NCI-H69 (cell line): ENCODE measurements around the gene MBP.
"Not testable (repeated sequence)": the region's sequence is repeated elsewhere in the genome, so short reads cannot be mapped to it uniquely, and the experiment has no call there.

Experiments used
- DNase-seq: peaks from one replicate; lab custom pipeline; 2025; lab: John Stamatoyannopoulos, UW

The MBP gene

DNA sequence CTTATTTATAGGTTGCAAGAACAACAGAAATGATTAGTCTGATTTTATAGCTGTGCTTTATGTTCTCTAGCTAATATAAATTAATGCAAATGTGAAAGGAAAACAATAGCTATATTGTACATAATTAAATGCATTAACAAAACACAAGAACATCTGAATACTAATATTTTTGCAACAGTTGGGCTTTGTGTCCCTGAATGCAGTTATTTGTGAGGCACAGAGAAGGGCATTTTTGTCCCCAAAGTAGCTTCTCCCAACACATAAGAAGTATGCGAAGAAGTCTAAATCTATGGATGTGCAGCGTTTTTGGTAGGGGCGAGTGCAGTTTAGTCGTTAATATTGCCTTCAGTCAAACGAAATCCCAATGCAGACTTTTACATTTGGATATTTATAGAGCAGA lies 110.0 kb downstream of the MBP start:
- DNase-seq, result no peak

DNA sequence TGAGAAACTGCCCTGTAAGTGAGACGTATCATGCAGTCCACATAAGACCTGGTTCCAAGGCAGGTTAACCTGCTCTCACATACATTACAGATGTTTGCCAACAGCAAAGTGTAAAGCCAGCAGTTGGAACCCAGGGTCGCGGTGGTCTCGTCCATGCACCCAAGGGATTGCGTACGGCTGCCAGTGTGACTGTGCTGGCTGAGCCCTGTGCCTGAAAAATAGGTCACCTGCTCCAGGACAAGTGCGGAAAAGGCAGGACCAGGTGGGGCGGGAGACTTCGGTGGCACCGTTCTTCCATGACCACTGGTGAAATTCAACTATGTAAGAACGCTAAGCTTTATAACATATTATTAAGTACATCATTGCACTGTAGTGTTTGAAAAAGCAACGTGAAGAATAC lies 110.5 kb downstream of the MBP start:
- no peak for DNase-seq

DNA sequence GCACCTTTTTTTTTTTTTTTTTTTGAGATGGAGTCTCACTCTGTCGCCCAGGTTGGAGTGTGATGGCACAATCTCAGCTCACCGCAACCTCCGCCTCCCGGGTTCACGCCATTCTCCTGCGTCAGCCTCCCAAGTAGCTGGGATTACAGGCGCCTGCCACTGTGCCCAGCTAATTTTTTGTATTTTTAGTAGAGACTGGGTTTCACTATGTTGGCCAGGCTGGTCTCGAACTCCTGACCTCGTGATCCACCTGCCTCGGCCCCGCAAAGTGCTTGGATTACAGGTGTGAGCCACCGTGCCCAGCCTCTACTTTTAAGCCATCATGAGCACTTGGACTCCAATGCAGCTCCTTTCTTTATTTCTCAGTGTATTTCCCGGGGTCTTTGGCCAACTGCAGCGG lies 111.1 kb downstream of the MBP start:
- DNase-seq, result not testable (repeated sequence)

DNA sequence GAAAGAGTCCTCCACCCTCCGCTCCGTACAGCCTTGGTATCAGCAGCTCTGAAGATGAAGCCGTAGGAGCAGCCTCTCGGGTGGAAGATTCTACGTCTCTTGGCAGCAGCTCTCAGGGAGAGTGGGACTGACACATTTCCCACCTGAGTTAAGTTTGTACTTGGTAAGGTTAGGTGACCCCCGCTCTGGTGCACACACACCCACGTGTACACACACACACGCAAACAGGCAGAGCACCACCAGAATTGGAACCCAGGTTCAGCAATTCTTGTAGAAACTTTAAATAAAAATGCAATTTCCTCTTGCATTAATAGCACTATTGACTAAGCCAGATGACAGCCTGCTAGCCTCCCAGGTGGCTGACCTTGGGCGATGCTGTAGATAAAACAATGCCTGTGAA lies 111.5 kb downstream of the MBP start:
- no peak for DNase-seq

DNA sequence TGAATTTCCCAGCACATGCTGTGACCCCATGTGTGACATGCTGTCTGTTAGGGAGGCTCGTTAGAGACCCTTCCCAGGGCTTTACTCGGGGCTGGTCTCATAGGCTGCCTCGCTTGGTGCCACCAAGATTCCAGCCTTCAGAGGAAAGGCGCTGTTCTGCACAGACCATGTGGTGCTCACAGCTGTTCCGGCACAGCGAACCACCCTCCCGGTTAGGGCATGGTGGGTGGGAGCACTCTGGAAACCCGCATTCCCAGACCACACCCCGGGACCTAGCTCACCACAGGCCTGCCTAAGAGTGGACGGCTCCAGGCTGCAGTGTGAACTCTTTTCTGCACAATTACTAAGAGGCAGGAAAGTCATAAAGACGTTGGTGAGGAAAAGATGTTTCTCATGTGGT lies 112.0 kb downstream of the MBP start:
- no peak for DNase-seq

DNA sequence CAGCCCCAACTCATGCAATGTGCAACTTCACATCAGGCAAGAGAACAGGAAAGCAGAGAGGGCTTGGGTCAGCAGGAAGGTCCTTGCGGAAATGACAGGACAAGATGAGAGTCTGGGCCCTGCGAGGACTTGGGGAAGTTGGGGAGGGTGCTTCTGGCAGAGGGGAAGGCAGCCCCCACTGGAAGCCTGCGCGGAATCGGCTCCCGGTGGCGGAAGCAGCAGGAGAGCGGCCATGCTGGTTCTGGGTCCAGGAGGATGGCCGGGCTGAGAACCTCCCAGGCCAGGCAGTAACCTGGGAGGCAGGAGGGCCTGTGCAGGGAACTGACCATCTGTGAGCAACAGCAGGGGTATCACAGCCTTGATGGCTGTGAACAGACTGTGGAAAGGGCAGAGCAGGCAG lies 112.9 kb downstream of the MBP start:
- no peak for DNase-seq

DNA sequence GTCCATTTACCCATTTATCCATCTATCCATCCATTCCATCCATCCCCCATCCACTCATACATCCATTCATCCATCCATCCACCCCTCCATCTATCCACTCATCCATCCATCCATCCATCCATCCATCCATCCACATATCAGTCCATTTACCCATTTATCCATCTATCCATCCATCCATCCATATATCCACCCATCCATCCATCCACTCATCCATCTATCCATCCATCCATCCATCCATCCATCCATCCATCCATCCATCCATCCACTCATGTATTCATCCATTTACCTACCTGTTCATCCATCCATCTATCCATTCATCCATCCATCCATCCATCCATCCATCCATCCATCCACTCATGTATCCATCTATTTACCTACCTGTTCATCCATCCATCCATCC lies 113.9 kb downstream of the MBP start:
- DNase-seq, result not testable (repeated sequence)

DNA sequence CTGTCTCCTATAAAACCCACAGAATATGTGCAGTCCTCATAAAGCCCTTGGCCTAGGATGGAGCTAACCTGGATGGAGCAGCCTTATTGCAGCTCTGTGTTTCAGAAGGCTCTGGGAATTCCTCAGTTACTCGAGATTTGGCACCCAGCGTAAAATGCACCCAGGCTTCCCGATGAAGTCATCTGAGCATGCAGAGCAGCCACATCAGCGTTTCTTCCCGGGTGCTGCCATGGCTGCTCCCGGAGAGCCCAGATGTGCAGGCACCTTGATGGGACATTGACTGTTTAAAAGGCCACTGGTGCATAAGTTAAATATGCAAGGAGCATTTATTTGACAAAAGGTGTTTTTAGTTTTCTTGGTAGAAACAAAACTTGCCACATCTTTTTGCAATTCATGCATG lies 115.2 kb downstream of the MBP start:
- no peak for DNase-seq

DNA sequence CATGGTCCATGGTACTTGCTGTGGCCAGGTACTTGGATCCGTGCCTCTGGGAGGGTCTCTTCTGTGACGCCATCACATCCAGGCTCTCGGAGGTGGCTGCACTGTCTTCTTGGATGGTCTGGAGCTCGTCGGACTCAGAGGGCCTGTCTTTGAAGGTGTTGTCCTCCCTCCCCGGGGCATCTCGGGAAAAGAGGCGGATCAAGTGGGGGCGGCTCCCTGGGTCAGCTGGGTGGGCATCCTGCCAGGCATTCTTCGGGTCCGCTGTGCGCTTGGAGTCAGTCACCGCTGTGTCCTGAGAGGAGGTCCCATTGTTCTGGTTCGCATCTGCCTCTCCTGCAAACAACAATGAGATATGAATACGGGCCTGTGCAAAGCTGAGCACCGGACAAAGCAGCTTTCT lies 115.6 kb downstream of the MBP start:
- no peak for DNase-seq

DNA sequence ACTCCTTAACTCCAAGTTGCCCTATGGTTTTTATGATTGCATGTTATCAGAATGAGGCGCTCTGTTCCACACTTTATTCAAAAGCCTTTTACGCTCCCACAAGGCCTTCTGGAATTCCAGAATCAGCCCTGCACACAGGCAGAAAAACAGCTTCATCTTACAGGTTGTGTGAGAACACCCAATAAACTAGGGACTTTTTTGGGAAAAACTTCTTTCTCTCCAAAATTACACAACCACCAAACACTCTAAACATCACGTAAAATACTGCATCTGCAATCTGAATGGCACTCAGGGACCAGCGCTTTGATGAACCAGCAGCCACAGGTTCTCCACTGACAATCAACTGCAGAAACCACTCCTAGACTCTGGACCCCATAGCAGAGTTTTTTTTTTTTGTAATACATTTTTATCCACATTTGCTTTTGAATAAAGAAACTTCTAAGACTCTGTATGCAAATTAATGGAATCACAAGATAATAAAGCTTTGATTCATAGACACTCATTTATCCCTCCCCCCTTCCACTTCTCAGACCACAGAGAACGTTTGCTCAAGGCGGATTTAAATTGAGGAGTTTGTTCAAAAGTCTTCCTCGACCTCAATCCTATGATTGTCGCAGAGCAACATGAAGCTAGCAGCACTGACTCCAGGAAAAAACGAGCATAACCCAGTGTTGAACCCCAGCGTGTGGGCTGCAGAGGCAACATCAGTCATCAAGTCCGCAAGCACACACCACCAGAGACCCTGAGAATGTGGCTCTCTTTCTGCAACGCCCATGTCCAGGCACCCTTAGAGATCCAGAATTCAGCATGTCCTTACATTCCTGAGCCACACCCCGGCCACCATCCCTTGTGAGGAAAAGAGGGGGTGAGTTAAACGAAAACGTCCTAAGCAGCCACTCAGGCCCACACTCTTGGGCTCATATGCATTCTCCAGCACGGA lies 116.5 kb downstream of the MBP start:
- no peak for DNase-seq

DNA sequence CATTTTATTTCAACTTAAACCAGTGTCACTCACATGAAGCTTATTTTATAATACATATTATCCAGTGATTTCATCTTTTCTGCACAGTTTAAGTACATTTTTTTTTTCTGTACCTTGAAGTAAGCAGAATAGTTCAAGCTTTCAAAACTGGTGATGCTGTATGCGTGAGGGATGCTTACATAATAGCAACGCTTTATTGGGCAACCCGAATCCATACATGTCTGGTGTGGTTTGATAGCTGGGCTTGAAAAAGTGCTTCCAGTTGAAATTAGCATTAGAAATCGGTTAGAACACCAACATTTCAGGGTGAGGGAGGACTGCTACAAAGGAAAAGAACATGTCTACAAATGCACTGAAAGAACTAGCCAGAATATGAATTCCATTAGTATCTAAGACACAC lies 117.4 kb downstream of the MBP start:
- DNase-seq, result no peak

DNA sequence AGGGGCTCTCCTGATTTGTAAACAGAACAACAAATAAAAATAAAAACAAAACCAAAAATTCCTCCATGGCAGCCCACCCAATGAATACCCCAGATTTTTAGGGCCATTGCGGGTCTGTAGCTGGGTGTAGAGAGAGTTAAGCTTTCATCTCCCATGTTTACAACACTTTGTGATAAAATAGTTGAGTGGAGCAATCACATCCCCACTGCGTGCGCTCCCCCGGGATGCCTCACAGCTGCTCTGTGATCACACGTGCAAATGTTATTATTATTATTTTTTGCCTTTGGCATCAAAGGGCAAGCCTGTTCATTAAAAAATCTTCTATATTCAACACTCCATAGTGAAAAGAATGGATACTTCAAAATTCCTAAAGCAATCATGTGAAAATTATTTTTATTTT lies 118.0 kb downstream of the MBP start:
- no peak for DNase-seq

DNA sequence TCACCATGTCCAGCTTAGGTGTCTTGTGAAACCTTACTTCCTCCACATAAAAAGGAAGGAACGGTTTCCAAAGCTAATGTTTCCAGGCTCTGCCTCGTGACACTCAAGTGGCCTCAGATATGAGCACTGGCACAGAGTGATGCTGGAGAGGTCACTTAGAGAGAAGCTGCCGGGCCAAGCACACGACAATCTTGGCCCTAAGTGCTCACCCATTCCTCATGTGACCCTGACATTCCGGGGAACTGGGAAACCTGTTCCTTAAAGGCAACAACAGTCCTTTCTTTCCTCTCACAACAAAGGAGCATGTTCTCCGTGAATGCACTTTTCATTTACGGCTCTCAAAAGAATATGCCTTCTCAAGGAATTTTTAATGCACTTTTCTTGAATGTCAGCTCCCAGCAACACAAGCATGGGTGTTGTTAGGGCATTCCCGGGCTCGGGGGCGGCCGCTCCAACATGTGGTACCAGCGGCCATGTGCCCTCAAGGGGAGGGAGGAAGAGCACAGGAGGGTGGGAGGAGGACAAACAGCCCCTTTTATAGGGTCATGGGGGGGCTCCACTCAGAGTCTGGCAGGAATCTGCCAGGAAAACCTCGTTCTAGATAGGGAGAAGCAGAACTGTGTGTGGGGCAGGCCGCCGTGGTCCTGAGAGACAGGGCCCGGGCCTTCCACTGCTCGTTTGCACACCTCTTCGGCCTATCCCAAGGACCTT lies 118.6 kb downstream of the MBP start:
- no peak for DNase-seq

DNA sequence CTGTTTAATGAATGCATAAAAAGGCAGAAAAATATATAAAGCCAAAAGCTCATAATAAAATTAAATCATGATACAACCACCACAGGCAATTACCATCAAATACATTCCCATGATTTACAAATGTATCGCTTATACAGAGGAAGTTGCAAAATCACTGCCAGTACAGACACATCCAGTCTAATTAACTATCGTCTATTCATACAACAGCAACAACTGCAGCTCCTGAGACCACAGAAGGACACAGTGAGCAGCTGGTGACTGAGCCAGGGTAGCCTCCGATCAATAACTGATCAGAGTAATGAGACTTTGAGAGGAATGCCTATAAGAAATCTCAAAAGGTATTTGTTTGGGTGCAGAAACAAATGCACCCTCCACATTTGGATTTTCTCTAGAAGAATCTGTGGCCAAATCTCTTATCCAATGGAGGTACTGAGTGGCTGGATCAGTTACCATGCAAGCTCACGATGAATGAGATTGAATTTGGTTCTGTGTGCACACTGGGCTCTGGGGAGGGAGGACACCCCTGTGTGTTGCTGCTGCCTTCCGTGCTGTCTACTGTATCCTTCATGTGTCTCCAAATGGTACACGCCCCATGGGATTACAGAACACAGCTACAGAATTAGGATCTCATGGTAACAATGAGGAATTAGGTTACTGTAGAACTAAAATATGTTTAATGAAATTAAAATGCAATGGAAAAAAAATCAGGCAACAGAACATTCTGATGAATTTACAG lies 119.6 kb downstream of the MBP start:
- no peak for DNase-seq

DNA sequence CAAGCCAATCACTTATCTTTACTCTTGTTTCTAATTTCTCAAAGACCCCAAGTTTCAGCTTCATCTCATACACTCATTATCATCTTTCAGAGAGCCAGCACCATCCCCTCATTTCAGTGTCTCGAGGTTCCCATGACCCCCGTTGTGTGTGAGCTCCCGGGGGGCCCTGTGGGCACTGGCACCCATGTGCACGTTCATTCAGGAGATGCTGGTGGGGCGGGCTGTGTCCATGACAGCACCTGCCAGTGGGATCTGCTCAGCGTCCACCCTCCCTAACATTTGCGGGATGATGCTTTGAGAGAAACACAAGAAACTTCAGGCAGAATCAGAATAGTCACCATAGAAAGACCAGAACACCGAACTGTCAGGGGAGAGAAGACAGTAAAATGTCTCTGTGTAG lies 120.5 kb downstream of the MBP start:
- no peak for DNase-seq

DNA sequence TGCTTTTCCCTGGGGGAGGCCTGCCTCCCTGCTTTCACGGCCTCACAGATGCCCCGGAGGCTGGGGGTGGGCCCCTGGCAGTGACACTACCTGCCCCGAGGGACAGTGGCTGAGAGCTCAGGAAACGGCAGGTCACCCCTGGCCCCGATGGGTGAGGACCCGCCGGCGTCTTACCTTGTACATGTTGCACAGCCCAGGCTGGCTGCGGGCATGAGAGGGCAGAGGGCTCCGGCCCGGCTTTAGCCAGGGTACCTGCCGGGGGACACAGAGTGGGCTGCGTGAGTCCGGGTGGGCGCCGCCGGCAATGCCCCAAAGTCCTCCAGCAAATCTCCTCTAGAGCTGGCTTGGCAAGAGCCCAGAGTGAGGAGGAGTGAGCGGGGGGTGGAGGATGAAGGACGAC lies 122.9 kb downstream of the MBP start:
- DNase-seq, result no peak

DNA sequence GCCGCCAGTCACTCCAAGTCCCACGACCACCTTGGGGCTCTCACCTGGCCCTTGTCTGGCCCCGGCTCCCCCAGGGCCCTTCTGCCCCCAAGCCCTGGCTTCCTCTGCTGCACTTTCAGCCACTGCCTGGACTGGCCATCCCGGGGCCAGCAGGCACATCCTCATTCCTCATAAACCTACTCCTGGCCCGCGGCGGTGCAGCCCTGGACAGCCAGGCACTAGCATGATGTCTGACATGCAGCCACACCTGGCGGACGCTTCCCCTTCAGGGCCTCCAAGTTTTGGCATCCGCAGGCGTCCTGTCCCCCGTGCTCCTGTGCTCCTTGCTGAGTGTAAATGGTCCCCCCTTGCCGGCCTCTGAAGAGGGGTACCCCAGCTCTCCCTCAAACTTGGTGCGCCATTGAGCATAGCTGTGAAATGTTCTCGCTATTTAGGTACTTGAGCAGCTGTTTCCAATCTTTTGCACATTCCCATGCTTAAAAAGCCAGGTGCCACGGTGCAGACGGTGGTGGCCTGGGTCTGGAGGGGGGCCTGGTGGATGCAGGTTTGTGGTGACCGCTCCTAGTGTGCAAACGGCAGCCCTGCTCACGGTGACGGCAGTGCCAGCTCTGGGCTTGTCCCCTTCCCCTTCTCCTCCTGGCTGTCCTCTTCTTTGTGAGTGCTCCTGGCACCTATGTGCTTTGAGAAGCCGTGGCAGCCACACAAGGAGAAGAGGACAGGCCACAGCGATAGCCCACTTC lies 123.8 kb downstream of the MBP start:
- DNase-seq, result no peak

DNA sequence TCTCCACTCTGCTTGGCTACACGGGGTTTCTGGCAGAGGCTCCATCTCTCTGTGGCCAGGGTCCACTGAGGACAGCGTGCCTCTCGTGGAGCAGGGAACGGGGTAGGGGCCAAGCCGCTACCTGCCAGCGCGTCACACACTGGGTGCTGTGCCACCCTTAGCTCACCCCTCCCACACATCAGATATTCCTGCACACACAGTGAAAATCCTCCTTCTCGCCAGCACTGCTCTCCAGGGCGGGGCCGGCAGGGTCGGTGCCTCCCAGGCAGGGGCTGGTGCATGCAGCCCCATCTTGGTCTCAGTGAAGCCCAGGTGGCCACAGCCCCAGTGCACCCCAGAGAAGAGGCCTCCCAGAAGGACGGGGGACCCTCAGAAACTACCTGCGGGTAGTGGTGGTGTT lies 124.6 kb downstream of the MBP start:
- DNase-seq, result no peak

DNA sequence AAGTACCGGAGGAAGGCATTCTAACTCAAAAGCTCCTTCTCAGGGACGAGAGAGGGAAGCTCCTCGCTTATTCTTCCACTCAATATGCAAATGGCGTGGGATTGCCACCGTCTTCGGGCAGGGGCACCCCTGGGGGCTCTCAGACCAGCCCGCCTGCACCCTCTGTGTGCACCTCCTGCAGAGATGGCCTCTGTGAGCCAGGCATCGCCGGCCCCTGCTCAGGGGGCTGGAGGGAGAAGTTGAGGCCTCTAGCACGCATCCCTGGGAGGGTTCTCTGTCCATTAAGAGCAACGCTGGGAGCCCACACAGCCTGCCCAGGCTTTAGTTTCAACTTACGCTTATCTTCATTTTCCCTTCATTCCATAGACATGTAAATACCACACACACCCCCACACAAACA lies 125.3 kb downstream of the MBP start:
- no peak for DNase-seq

DNA sequence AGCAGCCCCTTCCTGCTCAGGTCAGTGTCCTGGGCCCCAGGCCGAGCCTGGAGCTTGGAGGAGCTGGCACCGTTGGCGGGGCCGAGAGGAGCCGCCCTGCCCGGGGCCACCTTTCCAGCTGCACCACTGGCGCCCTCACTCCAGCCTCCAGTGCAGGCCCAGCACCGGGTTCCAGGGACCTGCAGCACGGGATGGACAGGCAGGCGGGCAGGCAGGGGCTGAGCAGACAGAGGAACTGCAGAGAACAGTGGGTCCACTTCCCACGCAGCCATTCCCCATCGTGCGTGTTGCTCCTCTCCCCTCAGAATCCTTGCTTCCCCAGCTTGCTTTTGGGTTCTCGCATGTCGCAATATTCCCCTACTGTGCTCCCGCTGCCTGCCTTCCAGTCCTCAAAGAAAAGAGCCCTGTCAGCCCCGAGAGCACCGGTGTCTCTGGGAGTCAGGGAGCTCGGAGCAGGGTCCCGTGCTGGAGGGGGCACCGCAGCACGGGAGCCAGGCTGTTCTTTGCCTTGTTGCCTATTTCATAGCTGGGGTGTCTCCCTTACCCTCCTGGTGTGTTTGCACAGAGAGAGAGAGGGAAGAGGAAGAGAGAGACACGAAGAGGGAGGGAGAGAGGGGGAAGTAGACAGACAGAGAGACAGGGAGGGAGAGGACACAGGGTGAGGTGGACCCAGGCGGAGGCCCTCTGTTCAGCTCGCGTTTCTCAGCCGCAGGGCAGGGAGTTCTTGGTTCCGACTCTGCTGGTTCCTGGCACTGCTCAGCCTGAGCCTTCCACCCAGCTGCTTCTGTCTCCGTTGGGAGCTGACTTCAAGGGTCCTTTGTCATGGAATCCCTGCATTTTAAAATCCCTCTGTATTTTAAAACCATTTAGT lies 126.0 kb downstream of the MBP start:
- no peak for DNase-seq

DNA sequence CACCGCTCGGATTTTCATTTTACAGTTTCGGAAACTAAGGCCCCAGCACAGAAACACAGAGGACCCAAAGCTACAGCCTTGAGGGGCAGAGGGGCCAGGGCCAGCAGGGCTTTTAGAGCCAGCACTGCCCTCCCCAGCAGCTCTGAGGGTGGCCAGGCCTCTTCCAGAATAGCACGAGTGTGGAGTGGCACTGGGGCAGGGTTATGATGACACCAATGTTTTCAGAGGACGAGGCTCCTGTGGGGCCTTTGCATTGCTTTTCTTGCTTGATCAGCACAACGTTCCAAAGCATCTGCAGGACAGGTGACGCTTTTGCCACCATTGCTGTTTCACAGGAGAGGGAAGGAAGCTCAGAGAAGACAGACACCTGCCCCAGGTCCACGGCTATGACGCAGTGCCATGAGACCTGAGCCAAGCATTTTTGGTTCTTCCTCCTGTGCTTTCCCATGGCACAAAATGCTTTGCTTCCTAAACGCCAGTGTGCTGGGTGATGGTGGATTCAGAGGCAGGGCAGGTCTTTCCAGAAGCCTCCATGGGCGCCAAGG lies 126.9 kb downstream of the MBP start:
- no peak for DNase-seq
